CD4-positive, CD25-positive, alpha-beta regulatory T cell (primary cell): ENCODE results near the gene ASB13. TPM values are rescaled to one million over a fixed set of nuclear protein-coding genes. Genes with fewer than 3 reads are reported as not detected.
A peak's percentile ranks its signal among the peaks of the same experiment; 100 is the strongest.

Experiments
- ATAC-seq, 2 donors: fragments of 150-1000 bp; cut with Tn5 transposase; one replicate each; pipeline ENCODE4 v1.10.0; 2021; ENCODE audit warnings: low read depth in 2 of 2, moderate number of reproducible peaks in 2 of 2, moderate library complexity in 1 of 2
- DNase-seq, 3 donors: peaks; one replicate each; pipeline versions ENCODE4 v3.0.0 to v3.0.0-alpha.2; 2012 to 2022; ENCODE audit warnings: mixed read lengths in 1 of 3
- H3K27ac ChIP-seq: one replicate; pipeline ENCODE4 v1.7.0; 2013; ENCODE audit warnings: mild to moderate bottlenecking, low read length; ENCODE audit not compliant: insufficient read depth, poor library complexity, severe bottlenecking
- H3K27me3 ChIP-seq: one replicate; pipeline ENCODE4 v1.7.0; 2013; ENCODE audit warnings: low read length; ENCODE audit not compliant: control insufficient read depth, insufficient read depth
- H3K36me3 ChIP-seq: one replicate; pipeline ENCODE4 v1.7.0; 2013; ENCODE audit warnings: mild to moderate bottlenecking, low read length, moderate library complexity; ENCODE audit not compliant: control insufficient read depth, insufficient read depth
- H3K4me1 ChIP-seq: 2 replicates; pipeline ENCODE4 v1.7.0; 2013; ENCODE audit warnings: mild to moderate bottlenecking, low read length; ENCODE audit not compliant: insufficient read depth, control insufficient read depth, poor library complexity, severe bottlenecking
- H3K4me3 ChIP-seq: one replicate; pipeline ENCODE4 v1.7.0; 2013; ENCODE audit warnings: low read depth, mild to moderate bottlenecking, low read length, moderate library complexity
- H3K9me3 ChIP-seq, 2 experiments: 1 replicate in 1 of 2; 2 replicates in 1 of 2; pipeline ENCODE4 v1.7.0; 2013; ENCODE audit warnings: low read length in 2 of 2, mild to moderate bottlenecking in 1 of 2, moderate library complexity in 1 of 2; ENCODE audit not compliant: control insufficient read depth in 2 of 2
- H3K27ac Mint-ChIP-seq, 3 donors: one replicate each; pipeline ENCODE4 v1.8.0; 2020 to 2022; ENCODE audit warnings: mild to moderate bottlenecking in 3 of 3, mixed read lengths in 3 of 3, moderate library complexity in 2 of 3
- H3K27me3 Mint-ChIP-seq: one replicate; pipeline ENCODE4 v1.8.0; 2022; ENCODE audit warnings: mild to moderate bottlenecking, mixed read lengths
- H3K36me3 Mint-ChIP-seq: one replicate; pipeline ENCODE4 v1.8.0; 2020; ENCODE audit warnings: mixed read lengths
- H3K4me1 Mint-ChIP-seq, 4 donors: one replicate each; pipeline ENCODE4 v1.8.0; 2020 to 2022; ENCODE audit warnings: mixed read lengths in 4 of 4, mild to moderate bottlenecking in 1 of 4
- H3K4me3 Mint-ChIP-seq, 4 donors: one replicate each; pipeline ENCODE4 v1.8.0; 2020 to 2022; ENCODE audit warnings: mild to moderate bottlenecking in 4 of 4, mixed read lengths in 4 of 4, moderate library complexity in 3 of 4
- H3K9me3 Mint-ChIP-seq, 7 donors: one replicate each; pipeline ENCODE4 v1.8.0; 2020 to 2022; ENCODE audit warnings: mixed read lengths in 7 of 7, mild to moderate bottlenecking in 3 of 7, moderate library complexity in 2 of 7
- polyA plus RNA-seq, 4 donors: library from polyadenylated mRNA; unstranded; fragments of 300-500 nt; fragmentation: Illumina TruSeq; gene quantifications; one replicate each; pipeline ENCODE4 v1.2.3, GENCODE V29; 2021
- total RNA-seq: library from RNA; stranded (reverse); gene quantifications from one replicate; pipeline ENCODE4 v1.2.3, GENCODE V29; 2022

Gene ASB13
- total and polyA plus RNA-seq, 5 donors from 2014 or later = 2.9 to 16.0 (median 12.6) TPM

- peaks cover 3% of the 10 kb centered on the region for H3K36me3 Mint-ChIP-seq
- peaks cover 0 to 6% (median 0%) of the 10 kb centered on the region in 7 donors for H3K9me3 Mint-ChIP-seq
- no peak overlapping the region for H3K27ac Mint-ChIP-seq
- no peaks in the 10 kb centered on the region for H3K36me3 ChIP-seq
- DNase-seq (no peak), ATAC-seq (no peak)
- peaks cover 18% of the 10 kb centered on the region for H3K4me1 ChIP-seq
- H3K4me3 Mint-ChIP-seq = peak overlapping the region in 2 of 4 donors; percentile 73 to 99
- peaks cover 7 to 10% of the 10 kb centered on the region in 2 experiments for H3K9me3 ChIP-seq
- H3K27ac ChIP-seq = no peak overlapping the region
- peaks cover 29% of the 10 kb centered on the region for H3K27me3 Mint-ChIP-seq
- peaks cover 14% of the 10 kb centered on the region for H3K27me3 ChIP-seq
- H3K4me3 ChIP-seq = no peak overlapping the region
- H3K4me1 Mint-ChIP-seq = peaks cover 6 to 17% (median 16%) of the 10 kb centered on the region in 4 donors
Observed at GRCh38 chr10:5668429-5668828, 2.0 kb upstream of the ASB13 start.

DNA sequence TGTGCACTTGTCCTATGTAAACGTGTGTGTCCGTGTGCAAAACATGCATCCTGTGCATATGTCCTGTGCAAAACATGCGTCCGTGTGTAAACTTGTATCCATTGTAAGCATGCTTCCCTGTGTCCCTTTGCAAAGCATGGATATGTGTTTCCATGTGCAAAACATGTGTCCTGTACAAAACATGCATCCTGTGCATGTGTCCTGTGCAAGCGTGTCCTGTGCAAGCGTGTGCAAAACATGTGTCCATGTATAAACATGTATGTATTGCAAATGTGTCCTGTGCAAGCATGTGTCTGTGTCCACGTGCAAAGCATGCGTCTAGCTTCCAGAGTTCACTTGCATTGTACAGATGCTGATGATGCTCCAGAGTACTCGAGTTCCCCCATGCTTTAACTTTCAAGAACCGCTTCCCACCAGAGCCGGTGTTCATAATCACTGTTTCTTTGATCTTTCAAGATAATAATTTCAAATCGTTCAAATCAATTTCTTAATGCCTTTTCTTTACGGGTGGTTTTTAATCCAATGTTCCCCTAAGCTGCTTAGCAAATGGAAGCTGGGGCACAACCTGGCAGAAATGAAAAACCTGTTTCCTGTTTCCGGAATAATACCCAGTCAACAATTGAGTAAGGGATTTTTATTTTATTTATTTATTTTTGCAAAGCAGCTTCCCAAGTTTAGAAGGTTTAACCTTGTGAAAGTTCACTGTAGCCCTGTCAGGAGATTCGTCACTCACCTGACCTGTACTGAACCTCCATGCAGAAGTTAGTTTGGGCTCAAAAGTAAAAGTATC, 641 bp upstream of the ASB13 start:
- Histone ChIP-seq H3K4me1 (peaks cover 18% of the 10 kb centered on the region), H3K36me3 (no peaks in the 10 kb centered on the region), H3K27ac (no peak overlapping the region), H3K9me3 (peaks cover 0 to 1% of the 10 kb centered on the region in 2 experiments), H3K4me3 (peak overlapping the region; percentile 88), H3K27me3 (peaks cover 10% of the 10 kb centered on the region)
- Mint-ChIP-seq H3K36me3 (peaks cover 3% of the 10 kb centered on the region), H3K27me3 (peaks cover 22% of the 10 kb centered on the region), H3K9me3 (peaks cover 0 to 3% (median 0%) of the 10 kb centered on the region in 7 donors), H3K4me3 (peak overlapping the region; percentile 85 to 99 (median 94)), H3K27ac (peak overlapping the region; percentile 11 to 91 (median 84)), H3K4me1 (peaks cover 6 to 21% (median 16%) of the 10 kb centered on the region in 4 donors)
- DNase-seq = no peak
- no peak for ATAC-seq

DNA sequence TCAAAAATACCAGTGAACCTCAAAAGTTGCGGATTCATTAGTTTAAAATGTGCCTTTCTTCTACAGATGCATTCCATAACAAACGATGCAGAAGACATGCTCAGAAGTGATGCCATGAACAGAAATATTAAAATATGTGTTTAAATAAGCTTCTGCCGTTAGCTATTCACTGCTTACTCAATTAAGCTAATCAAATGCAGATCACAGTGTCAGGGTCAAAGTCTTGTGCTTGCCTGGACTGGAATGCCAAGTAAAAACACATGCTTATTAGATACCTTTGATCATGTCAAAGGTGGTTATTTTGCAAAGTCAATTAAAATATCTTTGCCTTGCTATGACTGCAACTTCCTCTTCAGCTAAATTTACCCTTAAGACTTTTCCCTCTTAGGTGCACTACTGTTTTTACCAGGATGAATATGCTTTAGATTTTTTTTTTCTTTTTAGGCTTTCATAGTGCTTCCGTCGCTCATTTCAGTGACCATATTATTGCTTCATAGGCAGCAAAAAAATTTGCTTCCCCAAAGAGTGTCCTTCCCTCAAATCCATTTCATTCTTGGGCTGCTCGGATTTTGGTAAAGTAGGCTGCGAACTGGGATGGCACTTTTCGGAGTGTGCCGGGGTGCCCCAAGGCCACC, 905 bp downstream of the ASB13 start:
- Histone ChIP-seq H3K4me1 (peaks cover 18% of the 10 kb centered on the region), H3K27ac (peak overlapping the region; percentile 14), H3K9me3 (no peaks in the 10 kb centered on the region), H3K4me3 (peak overlapping the region; percentile 77), H3K36me3 (no peaks in the 10 kb centered on the region), H3K27me3 (peaks cover 9% of the 10 kb centered on the region)
- no peak for ATAC-seq
- H3K4me1 Mint-ChIP-seq = peaks cover 6 to 26% (median 16%) of the 10 kb centered on the region in 4 donors
- peaks cover 0 to 2% (median 0%) of the 10 kb centered on the region in 7 donors for H3K9me3 Mint-ChIP-seq
- no peak for DNase-seq
- H3K36me3 Mint-ChIP-seq = peaks cover 3% of the 10 kb centered on the region
- peak overlapping the region; percentile 58 to 86 (median 84) for H3K4me3 Mint-ChIP-seq
- H3K27ac Mint-ChIP-seq = peak overlapping the region in 1 of 3 donors; percentile 71
- peaks cover 21% of the 10 kb centered on the region for H3K27me3 Mint-ChIP-seq

GRCh38 chr10:5663692-5664427, 2.5 kb downstream of the ASB13 start:
- Mint-ChIP-seq H3K4me1 (peaks cover 6 to 38% (median 26%) of the 10 kb centered on the region in 4 donors), H3K27ac (peak overlapping the region in 2 of 3 donors; percentile 26 to 53), H3K4me3 (peak overlapping the region in 2 of 4 donors; percentile 16 to 63), H3K27me3 (peaks cover 19% of the 10 kb centered on the region), H3K9me3 (no peaks in the 10 kb centered on the region), H3K36me3 (peaks cover 3% of the 10 kb centered on the region)
- Histone ChIP-seq H3K36me3 (no peaks in the 10 kb centered on the region), H3K27ac (no peak overlapping the region), H3K4me1 (peaks cover 18% of the 10 kb centered on the region), H3K4me3 (no peak overlapping the region), H3K9me3 (no peaks in the 10 kb centered on the region), H3K27me3 (peaks cover 6% of the 10 kb centered on the region)
- DNase-seq (no peak), ATAC-seq (no peak)

DNA sequence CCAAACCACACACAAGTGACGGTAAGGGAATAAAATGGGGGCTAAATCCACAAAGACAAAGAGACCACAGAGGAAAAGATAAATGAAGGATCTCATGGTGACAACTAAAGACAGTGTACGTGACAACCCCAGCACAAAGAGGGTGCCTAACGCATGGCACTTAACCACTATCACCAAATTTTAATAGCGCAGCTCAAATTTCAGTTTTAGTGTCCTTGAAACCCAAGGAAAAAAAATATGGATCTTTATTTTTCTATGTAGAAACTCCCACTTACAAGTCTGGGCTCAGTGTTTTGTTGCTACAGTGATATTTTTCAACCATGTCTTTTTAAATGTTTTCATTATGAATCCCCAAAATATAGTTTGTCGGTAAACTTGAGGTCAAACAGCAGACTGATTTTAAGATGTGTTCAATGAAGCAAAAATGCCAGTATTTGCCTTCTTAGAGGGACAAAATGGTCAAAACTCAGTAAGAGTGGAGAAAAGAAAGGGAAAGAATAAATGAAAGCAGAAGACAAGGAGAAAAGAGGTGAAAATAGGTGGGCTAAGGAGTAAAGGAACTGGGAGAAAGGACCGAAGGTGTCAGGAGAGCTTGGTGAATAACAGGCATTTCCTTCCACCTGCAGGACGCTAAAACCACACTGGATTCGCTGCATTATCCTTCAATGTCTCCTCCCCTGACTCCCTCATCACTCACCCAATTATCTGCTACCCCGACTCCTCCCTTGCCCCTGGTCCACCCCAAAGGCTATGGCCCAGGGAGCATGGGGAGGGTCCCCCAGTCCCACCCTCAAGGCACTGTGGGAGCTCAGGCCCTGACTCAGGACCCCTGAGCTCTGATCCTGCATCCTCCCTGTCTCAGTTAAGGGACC, 3.5 kb downstream of the ASB13 start:
- Histone ChIP-seq H3K4me3 (no peak overlapping the region), H3K9me3 (no peaks in the 10 kb centered on the region), H3K36me3 (no peaks in the 10 kb centered on the region), H3K4me1 (peaks cover 18% of the 10 kb centered on the region), H3K27ac (no peak overlapping the region), H3K27me3 (peaks cover 6% of the 10 kb centered on the region)
- Mint-ChIP-seq H3K4me1 (peaks cover 4 to 41% (median 26%) of the 10 kb centered on the region in 4 donors), H3K4me3 (peak overlapping the region in 1 of 4 donors; percentile 9), H3K27ac (peak overlapping the region in 1 of 3 donors; percentile 34), H3K36me3 (peaks cover 3% of the 10 kb centered on the region), H3K27me3 (peaks cover 17% of the 10 kb centered on the region), H3K9me3 (no peaks in the 10 kb centered on the region)
- no peak for ATAC-seq
- no peak for DNase-seq

GRCh38 chr10:5661043-5661442, 5.4 kb downstream of the ASB13 start:
- no peaks in the 10 kb centered on the region for H3K36me3 Mint-ChIP-seq
- DNase-seq = no peak
- no peak overlapping the region for H3K4me3 Mint-ChIP-seq
- ATAC-seq = no peak
- no peaks in the 10 kb centered on the region for H3K9me3 ChIP-seq
- H3K27ac ChIP-seq = no peak overlapping the region
- no peaks in the 10 kb centered on the region for H3K9me3 Mint-ChIP-seq
- H3K27ac Mint-ChIP-seq = no peak overlapping the region
- H3K4me3 ChIP-seq = no peak overlapping the region
- H3K4me1 ChIP-seq = peaks cover 17% of the 10 kb centered on the region
- H3K36me3 ChIP-seq = no peaks in the 10 kb centered on the region
- H3K4me1 Mint-ChIP-seq = peaks cover 6 to 53% (median 28%) of the 10 kb centered on the region in 4 donors
- peaks cover 10% of the 10 kb centered on the region for H3K27me3 Mint-ChIP-seq
- no peaks in the 10 kb centered on the region for H3K27me3 ChIP-seq
